Activated CD4-positive, alpha-beta T cell treated with anti-CD3 and anti-CD28 coated beads, Interleukin-2, amount 50 U/mL, for 48 hours (primary cell): Measurements from ENCODE around the gene DPP8.
"Not testable (repeated sequence)": the region's sequence is repeated elsewhere in the genome, so short reads cannot be mapped to it uniquely, and the experiment has no call there.

Experiments used
- DNase-seq, 2 experiments: peaks; one replicate each; pipeline ENCODE4 v3.0.0-alpha.2; 2020

Gene DPP8

DNA sequence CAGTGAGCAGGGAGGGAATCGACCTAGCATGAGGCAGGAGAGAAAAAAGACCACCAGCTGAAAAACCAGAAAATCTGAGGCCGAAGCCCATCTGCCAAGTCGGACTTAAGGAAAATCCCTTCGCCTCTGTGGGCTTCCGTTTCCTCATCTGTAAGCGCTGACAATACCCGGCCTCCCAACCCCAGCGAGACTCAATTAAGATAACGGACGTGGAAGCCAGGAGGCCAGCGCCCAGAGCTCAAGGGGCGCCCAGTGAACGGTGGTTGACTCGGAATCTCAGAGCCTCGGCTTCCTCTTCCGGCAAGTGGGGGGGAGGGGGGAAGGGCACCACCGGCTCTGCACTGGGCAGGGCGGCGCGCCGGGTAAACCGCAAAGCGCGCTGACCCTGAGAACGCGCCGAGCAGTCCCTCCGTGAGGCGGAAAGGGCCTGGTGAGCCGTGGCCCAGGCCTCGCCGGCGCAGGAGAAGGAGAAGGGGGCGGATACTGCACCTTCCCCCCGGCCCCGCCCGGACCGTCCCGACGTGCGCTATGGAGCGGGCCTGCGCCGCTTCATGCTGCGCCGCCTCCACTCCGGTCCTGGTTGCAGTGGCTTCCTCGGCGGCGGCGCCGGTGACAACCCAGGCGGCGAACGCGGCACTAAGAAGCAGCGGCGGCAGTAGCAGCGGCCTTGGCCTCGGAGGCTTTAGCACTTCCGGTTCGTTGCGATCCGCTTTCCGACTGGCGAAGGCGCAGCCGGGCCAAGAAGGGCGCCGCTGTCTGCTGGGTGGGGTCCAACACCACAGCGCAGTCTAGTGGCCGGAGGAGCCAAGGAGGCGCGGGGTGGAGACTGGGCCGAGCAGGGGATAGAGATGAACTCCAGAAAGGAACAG lies at the start of gene DPP8:
Gene DPP8 (minus strand): TSS at position 693 of the 869 bp plus-strand sequence. CDS start 5,136 bp downstream, outside the sequence.
- peak; percentile 96 to 97 for DNase-seq

DNA sequence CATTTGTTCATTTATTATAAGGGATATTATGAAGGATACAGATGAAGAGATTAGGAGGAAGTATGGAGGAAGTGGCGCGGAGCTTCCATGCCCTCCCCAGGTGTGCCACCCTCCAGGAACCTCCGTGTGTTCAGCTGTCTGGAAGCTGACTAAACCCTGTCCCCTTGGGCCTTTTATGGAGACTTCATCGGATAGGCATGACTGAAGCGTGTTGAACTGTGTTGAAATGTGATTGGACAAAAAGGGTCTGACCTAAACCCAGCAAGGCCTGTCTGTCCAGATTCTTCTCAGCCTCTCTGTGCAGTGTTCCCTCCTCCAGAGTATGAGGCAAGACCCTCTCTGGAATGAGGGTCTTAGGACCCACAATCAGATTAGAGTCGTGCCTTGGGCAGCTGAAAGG lies 44.4 kb upstream of the DPP8 start:
- DNase-seq, result no peak

- DNase-seq, result no peak
Observed at GRCh38 chr15:65559941-65560340, 42.5 kb upstream of the DPP8 start.

GRCh38 chr15:65558997-65559760 lies 41.7 kb upstream of the DPP8 start:
- DNase-seq, result no peak

DNA sequence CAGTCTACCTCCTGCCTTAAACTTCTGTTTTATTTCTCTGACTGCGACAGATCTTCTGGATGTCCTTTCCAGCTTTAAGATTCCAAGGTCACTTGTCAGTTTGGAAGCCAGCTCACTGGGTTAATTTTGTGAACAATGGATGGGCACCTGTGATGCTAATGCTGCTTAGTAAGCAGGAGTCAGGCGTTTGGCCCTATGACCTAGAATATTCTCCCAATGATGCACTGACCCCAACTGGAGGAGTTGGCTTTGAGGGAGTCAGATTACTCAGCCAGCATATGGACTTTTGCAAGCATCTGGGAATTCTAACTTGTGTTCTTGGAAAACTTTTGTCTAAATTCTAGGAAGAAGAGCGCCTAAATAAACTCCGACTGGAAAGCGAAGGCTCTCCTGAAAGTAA lies 40.8 kb upstream of the DPP8 start:
- no peak for DNase-seq

DNA sequence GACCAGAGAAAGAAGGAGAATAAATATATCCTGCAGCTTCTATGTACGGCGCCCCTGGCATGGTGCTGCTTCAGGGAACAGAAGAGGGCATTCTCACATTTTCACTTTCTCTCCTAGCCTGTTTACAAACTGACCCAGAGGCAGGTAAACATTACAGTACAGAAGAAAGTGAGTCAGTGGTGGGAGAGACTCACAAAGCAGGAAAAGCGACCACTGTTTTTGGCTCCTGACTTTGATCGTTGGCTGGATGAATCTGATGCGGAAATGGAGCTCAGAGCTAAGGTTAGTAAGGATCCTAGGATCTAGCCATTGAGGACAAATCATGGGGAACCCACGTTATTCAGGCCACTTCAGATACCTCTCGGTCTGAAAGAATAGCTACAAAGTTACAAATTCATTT lies 39.1 kb upstream of the DPP8 start:
- DNase-seq, result no peak

- DNase-seq, result no peak
Observed at GRCh38 chr15:65553691-65554090, 36.2 kb upstream of the DPP8 start.

- not testable (repeated sequence) for DNase-seq
Observed at GRCh38 chr15:65552851-65553250, 35.4 kb upstream of the DPP8 start.

DNA sequence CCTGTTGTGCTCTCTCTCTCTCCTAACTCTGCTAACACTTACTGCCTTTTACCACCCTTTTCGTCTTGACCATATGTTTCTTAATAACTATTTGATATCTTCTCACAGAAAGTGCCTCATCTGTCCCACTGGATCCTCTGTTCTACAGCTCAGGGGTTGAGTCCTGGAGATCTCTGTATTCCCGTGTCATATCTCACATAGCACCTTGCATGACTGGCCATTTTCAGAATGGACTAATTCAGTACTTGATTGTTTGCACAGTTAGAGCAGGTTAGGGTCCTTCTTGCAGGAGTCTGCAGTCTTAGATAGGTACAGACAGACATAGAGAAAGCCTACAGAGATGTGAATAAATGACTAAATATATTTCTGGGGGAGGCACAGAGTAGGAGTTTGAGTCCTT lies 33.7 kb upstream of the DPP8 start:
- no peak for DNase-seq

GRCh38 chr15:65550681-65551098 lies 33.2 kb upstream of the DPP8 start:
- DNase-seq, result no peak

- not testable (repeated sequence) for DNase-seq
Observed at GRCh38 chr15:65549288-65549687, 31.8 kb upstream of the DPP8 start.

DNA sequence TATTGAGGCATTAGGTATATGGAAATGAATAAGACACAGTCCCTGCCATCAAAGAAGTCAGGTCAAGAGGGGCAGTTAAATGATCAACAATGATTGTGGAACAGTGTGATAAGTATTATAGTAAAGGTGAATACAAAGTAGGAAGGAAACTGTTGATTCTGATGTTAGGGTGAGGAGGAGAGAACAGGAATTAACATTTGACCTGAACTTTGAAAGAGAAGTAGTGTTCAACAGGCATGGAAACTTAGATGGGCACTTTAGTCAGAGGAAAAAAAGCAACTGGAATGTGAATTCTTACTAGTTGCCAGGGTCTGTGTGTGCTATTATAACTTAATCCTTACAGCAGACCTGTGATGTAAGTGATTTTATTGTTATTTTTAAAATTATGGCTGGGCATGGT lies 30.4 kb upstream of the DPP8 start:
- DNase-seq, result no peak

GRCh38 chr15:65541231-65541820 lies 23.8 kb upstream of the DPP8 start:
- no peak for DNase-seq

DNA sequence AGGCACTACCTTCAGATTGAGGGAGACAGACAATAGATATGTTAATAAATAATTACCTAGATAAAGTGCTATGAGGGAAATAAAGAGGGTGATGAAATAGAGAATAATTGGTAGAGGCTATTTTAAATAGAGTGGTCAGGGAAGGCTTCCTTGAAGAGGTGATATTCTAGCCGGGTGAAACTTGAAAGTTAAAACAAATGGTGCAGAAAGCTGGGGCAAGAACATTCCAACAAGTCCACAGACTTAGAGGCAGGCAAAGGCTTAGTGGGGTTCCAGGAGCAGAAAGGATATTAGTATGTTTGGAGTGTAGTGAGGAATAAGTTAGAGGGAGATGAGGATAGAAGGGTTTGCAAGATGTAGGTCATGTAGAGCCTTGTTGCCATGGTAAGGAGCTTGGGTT lies 22.8 kb upstream of the DPP8 start:
- DNase-seq, result no peak

DNA sequence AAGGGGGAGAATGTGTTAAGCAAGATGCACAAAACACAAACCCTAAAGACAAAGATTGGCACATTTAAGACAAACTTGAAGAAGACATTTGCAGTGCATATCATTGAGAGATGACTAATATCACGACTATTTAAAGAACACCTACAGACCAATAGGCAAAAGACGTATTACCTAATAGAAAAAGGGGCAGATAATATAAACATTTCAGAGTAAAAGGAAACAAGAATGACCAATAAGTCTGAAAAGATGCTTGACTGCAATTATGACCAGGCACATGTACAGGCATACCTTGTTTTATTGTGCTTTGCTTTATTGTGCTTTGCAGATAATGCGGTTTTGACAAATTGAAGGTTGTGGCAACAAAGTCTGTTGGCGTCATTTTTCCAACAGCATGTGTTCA lies 17.7 kb upstream of the DPP8 start:
- DNase-seq, result no peak

GRCh38 chr15:65533057-65533756 lies 15.7 kb upstream of the DPP8 start:
- no peak for DNase-seq

DNA sequence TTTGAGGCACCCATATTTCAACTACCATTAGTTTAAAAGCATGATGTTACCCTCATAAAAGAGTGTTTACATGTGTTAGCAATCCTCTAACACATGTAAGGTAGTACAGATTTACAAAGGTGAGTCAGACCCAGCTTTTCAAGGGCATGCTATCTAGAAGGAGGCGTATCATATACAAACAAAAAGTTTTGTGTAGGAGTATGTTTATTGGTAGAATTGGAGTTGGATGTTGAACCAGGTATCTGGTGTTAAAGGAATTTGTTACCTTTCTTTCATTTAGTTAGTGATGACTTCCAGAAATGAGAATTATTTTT lies 15.2 kb upstream of the DPP8 start:
- no peak for DNase-seq

- peak; percentile 92 for DNase-seq
Observed at GRCh38 chr15:65530318-65531111, 13.0 kb upstream of the DPP8 start, which contains the start of gene HACD3. Gene HACD3, plus strand, starts transcription at chr15:65530463. Its CDS starts 169 bp downstream, at chr15:65530632.

DNA sequence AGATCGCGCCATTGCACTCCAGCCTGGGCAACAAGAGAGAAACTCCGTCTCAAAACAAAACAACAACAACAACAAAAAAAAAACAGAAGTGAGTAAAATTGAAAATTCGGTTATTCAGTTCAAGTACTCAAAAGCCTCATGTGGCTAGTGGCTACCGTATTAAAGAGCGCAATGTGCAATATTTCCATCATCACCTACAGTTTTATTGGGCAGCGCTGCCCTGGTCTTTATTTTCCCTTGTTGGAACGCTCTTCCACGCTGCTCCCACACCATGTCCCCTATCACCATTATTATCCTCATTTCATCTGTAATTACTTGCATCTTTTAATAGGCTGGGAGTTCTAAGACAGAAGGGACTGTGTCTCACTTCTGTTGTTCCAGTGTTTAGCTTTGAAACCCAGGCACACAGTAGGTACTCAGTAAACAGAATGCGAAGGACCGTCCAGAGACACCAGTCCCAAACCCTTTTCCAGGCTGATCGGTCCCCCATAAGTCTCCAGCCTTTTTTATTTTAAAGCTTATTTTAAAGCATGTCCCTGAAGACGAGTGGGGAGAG lies 12.4 kb upstream of the DPP8 start:
- DNase-seq, result no peak

DNA sequence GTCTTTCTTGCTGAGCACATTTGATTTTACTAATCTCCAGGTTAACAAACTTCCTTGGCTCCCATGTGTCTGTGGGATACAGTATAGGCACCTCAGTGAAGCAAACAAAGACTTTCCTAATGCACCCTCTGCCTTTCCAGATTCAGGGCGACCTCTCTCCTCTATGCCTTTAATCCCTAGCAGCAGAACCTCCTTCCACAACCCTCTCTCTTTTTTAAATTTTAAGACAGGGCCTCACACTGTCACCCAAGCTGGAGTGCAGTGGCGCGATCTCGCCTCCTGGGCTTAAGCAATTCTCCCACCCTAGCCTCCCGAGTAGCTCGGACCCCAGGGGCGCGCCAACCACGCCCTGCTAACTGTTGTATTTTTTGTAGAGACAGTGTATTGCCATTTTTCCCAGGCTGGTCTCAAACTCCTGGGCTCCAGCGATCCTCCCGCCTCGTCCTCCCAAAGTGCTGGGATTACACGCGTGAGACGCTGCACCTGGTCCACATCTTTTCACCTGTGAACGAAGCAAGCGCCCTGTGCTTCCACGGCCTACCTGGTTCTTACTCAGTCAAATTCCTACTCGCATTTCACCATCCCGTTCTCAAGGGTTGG lies 11.1 kb upstream of the DPP8 start:
- DNase-seq, result no peak

- no peak for DNase-seq
Observed at GRCh38 chr15:65525622-65526021, 8.1 kb upstream of the DPP8 start.

DNA sequence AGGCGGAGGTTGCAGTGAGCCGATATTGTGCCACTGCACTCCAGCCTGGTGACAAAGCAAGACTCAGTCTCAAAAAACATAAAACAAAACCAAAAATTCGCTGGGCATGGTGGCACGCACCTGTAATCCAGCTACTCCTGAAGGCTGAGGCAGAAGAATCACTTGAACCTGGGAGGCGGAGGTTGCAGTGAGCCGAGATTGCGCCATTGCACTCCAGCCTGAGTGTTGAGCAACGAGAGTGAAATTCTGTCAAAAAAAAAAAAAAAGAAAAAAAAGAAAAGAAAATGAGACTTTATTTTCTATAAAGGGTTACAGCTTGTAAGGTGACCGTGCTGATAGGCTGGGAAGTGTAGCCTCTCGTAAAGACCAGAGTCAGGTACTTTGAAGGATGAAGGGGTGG lies 6.7 kb upstream of the DPP8 start:
- no peak for DNase-seq
